ENCODE measurements around the gene CA7.
"Not testable (repeated sequence)": the region's sequence is repeated elsewhere in the genome, so short reads cannot be mapped to it uniquely, and the experiment has no call there.

CA7 gene

DNA sequence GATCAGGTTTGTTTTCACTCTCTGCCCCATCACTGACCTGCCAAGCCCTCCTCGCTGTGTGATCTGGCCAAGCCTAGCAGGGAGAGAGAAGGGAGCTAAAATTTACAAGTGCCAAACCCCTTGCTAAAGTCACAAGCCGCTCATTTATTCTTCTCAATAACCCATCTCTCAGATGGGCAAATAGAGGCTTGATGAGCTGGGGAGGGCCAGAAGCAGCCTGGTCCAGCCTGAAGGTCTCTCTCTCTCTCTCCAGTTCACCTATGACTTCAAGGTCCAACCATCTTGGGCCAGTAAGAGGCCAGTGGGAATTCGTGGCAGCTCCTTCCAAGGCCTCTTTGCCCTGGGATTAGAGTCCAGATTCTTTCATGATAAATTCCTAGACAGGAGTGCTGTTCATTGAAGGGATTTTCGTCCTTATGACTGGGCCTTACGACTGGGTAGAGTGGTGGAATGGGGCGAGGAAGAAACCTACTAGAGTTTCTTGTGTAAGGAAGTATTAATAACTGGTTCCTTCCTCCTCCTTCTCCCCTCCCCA, 3.4 kb downstream of the CA7 start:
- DNase-seq, result no peak

DNA sequence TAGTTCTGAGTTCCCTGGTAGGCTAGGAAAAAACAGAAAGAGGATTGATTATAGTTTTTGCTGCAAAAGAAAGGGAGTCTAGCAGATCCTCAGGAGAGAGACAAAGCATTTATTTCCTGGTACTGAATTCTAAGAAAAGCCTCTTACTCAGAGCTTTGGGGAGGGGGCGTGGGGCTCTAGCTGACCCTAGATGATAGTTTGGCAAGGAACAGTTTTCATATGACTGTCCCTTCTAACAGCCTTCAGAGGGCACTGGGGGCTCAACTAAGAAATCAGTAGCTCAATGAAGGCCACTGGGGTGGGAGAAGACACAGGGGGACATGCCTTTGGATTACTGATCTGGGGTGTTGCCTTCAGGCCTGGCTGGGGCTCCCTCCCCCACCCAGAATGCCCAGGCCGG, 4.0 kb downstream of the CA7 start:
- no peak for DNase-seq

DNA sequence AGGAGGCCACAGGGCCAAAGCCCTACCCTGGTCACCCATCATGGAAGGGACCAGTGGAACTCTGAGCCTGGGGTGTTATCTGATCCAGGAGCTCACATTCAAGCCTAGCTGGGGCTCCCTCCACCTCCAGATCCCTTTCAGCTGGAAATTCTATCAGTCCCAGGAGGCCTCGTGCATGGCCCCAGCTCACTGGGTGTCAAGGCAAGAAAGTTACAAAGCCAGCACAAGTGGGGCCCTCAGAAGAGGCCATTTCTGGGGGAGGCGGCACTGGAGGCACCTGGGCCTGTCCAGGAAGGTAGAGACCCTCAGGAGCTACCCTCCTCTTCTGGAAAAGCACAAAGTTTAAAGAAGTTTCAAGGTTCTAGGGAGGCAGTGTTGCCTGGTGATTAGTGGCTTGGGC, 4.8 kb downstream of the CA7 start:
- no peak for DNase-seq

DNA sequence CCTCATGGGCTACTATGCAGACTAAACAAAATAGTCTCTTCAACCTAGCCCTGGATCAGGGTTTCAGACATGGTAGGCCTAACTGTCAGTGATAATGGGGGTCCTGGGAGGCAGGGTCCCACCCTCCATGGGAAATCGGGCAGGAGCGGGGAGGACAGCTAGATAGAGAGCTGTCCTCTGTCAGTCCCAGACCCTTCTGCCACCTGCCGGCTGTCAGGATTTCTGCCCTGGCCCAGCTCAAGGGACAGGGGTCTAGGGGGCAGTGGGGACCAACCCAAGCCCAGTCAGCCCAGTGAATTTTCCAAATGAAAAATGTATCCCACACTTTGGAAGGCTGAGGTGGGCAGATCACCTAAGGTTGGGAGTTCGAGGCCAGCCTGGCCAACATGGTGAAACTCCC, 5.3 kb downstream of the CA7 start:
- no peak for DNase-seq

DNA sequence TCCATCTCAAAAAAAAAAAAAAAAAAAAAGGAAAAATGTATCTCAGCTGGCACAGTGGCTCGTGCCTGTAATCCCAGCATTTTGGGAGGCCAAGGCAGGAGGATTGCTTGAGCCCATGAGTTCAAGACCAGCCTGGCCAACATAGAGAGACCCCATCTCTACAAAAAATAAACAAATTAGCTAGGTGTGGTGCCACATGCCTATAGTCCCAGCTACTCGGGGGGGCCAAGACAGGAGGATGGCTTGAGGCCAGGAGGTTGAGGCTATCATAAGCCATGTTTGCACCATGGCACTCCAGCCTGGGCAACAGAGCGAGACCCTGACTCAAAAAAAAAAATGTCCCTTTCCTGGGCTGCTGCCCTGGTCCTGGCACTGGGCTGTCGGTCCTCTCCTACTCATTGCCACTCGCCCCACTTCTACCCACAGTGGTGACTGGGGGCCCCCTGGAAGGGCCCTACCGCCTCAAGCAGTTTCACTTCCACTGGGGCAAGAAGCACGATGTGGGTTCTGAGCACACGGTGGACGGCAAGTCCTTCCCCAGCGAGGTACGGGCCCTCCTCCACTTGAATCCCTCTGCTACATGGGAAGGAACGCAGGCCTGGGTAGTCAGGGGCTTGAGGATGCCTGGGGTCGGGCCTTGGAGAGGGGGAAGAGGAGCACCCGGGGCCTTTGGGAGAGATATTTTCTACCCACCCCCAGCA, 6.1 kb downstream of the CA7 start:
- DNase-seq, result no peak

DNA sequence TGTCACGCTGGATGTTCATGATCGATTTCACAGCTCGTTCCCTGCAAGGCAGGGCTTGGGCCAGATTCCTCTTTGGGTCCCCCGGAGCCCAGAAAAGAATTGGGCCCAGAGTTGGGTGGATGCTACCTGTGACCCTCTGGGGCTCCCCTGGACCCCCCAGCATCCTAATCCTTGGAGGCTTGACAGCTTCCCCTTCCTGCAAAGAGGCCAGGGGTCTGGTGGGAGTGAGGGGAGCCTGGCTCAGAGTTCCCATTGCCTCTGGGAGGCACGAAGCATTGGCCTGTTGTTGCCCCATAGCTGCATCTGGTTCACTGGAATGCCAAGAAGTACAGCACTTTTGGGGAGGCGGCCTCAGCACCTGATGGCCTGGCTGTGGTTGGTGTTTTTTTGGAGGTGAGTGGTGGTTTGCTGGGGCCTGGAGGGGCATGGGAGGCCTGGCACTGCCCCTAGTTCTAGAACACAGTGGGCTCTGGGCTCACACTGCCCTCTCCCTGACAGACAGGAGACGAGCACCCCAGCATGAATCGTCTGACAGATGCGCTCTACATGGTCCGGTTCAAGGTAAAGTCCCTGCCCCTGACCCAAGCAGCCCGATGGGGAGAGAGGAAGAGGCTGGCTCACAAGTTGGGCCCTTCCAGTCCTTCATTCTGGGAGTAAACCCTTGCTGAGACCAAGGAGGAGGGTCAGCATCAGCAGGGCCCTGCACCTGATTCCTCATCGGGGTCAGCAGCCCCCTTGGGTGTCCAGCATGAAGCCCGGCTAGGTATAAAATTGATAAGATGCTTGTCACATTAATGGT, 7.2 kb downstream of the CA7 start:
- DNase-seq, result no peak

DNA sequence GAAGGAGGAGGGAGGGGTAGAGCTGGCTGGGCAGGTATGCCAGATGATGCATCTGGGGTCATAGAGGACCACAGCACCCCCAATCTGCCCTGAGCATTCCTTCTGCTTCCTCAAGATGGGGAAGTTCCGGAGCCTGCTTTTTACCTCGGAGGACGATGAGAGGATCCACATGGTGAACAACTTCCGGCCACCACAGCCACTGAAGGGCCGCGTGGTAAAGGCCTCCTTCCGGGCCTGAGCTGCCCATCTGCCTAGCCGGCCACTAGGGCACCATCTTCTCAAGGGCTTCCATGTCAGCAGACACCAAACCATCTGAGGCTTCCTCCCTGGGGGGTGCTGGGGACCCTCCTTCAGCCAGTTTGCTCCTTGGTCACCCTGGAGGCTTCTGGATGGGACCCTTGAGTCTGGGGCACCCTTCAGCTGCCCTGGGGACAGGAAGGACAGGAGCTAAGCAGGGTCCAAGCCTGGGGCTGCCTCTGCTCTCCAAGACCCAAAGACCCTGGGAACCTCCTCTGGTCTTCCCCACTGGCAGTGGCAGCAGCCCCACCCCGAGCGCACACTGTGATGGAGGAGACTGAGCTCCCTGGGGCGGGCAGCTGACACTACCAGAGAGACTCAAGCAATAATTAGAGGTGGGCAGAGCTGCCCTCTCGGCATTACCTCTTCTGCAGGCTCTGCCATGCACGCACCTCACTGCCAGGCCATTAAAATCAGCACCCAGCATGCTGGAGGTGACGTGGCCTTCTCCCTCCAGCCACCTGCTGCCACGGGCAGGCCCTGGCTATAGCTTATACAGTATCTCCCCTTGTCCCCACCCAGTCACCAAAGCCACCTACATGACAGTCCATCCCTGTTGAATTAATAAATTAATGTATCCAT, 9.3 kb downstream of the CA7 start:
- no peak for DNase-seq

DNA sequence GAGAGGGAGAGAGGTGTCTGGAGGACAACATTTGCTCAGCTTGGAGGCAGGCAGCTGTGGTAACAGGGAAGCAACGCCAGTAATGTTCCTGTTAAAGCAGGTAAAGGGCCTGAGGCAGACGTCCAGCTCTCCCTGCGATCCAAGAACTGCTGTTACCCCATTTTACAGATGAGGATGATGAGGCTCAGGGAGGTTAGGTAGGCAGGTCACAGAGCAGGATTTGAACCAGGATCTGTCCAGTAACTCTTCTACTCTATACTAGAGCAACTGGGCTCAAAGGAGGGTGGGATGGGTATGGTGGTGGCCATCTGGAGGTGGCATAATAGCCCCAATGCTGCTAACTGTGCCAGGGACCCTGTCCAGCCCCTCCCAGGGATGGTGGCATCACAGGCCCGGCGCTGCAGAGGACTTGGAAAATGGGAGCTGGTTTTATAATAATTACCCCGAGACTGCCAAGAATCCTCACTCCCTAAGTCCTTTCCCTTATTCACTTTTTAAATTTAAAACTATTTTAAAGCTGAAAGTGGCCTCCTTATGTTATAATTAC, 12.0 kb downstream of the CA7 start:
- DNase-seq, result no peak

DNA sequence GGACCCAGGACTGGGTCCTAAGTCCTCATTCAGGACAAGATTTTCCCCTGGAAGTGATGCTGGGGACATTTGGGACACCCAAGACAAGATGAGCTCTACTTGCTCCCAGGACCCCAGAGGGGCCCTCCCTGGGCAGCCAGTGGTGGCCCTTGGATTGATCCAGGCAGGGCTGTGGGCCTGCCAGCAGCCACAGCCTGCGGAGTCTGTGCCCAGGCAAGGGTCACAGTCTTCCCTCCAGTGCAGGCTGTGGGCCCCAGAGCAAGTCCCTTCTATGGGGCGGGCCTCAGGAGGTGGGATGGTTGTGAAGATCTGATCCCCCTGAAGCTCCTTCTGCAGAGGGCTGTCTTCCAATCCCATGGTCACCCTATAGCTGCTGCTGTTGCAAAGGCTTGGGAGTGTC, 12.6 kb downstream of the CA7 start:
- no peak for DNase-seq

DNA sequence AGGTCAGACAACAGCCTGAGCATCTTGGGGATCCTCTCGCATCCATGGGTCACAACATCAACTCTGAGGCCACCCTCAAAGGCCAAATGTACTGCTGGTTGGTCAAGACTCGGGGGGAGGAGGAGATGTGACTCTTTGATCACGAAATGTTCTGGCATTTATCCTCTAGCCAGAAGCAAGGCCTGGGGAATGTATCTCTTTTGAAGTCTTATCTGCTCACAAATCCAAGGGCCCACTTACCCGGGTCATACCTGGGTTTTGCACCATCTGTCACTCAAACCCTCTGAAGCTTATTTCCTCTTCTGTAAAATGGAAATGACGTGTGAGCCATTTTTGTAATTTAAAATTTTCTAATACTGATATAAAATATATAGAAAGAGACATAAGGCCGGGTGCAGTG, 13.2 kb downstream of the CA7 start:
- no peak for DNase-seq

DNA sequence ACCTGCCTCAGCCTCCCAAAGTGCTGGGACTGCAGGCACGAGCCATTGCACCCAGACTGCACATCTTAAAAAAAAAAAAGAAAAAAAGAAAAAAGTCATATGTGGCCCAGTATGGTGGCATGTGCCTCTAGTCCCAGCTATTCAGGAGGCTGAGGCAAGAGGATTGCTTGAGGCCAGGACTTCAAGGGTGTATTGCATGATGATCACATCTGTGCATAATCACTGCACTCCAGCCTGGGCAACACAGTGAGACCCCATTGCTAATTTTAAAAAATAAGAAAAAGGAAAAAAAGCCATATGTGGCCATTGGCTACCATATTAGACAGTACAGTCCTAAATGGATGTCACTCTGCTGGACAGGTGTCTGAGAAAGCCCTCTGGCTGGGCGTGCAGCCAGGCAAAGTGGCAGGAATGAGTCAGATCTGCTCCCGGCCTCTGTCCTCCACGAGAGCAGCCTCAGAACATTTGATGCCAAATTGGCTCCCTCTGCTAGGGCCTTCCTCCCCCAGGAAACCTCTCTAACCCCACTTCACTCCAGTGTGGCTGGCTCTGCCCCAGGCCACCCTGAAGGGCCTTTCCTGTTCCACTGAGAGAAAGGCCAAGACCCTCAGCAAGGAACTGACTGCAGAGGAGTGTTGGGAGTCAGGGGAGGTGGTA, 14.7 kb downstream of the CA7 start:
- DNase-seq, result no peak

DNA sequence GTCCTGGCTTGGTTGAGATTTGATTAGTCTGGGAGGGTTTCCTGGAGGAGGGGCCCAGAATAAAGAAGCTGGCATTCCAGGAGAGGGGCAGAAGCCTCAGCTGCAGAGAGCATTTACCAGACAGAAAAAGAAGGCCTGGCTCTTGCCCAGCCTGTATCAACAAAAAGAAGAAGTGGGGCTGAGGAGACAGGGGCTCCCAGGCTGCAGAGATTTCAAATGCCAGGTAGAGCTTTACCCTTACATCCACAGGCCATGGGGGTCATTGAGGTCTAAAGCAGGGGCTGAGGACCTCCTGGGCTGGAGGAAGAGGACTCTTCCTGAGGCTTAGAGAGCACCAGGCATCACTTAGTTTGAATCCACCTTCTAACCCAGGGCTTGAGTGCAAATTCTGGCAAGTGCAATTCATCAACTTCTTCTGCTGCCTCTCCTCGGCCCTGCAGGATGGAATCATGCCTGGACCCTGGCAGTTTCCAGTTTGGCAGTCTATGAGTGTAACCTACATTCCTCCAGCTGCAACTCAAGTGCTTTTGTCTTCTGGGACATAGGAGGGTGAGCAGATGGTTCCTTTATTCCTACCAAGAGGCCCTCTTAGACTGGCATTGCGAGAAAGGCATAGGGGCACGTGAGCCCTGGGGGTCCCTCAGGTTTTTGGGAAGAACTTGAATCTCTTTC, 15.3 kb downstream of the CA7 start:
- DNase-seq, result no peak

DNA sequence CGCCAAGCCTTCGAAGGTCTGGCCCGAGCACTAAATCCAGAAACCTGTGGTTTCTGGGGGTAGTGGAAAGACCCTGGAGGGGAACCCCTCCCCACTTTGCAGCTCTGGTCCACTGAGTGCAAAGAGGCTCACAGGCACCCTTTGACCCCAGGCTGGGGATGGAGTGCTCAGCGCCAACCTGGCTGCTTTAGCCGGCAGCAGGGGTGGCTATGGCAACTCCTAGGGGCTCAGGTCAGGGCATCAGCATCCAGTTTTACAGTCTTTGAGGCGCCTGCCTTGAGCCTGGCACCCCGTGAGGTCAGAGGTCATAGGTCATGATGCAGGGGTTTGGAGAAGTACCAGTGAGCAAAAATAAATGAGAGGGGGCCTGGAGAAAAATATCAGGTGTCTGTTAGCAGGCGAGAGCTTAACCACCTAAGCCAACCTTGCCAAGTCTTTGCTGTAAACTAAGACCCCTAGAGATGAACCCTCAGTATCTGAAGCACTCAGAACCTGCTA, 17.9 kb downstream of the CA7 start:
- no peak for DNase-seq

DNA sequence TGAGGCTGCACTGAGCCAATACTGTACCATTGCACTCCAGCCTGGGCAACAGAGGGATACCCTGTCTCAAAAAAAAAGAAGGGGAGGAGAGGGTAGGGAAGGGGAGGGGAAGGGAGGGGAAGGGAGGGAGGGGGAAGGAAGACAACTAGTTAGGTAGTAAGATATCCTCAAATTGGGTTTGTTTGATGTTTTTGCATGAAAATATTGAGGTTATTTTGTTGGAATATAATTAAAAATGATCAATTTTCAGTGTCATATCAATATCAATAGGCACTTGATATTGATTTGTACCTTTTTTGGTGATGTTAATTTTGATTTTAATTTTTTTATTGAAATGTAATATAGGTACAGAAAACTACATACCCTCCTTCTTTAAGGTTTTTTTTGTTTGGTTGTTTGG, 19.5 kb downstream of the CA7 start:
- no peak for DNase-seq

DNA sequence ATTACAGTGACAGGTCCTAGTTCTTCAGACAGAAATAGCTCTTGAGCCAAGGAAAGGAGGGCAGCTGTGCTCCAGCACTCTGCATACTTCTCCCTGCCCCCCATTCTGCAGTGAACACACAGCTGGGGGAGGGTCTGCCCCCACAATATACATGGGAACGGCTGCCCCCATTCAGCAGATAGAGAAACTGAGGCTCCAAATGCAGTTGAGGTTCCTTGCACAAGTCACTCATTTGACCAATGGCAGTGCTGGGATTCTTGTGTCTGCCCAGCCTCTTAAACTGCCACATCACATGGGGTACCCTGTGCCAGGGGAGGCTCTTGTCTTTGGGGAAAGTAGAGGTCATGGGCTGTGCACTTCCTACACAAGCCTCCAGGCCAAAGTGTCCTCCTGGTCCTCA, 25.2 kb downstream of the CA7 start:
- DNase-seq, result no peak

DNA sequence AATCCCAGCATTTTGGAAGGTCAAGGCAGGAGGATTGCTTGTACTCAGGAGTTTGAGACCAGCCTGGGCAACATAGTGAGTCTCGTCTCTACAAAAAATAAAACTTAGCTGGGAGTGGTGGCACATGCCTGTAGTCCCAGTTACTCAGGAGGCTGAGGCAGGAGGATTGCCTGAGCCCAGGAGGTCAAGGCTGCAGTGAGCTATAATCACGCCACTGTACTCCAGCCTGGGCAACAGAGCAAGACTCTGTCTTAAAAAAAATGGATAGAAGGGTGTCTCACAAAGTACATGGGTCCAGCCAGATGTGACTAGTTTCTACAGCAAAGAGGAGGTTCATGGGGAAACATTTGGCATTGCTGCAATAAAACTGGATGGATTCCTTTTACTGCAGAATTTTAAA, 27.1 kb downstream of the CA7 start:
- DNase-seq, result not testable (repeated sequence)

DNA sequence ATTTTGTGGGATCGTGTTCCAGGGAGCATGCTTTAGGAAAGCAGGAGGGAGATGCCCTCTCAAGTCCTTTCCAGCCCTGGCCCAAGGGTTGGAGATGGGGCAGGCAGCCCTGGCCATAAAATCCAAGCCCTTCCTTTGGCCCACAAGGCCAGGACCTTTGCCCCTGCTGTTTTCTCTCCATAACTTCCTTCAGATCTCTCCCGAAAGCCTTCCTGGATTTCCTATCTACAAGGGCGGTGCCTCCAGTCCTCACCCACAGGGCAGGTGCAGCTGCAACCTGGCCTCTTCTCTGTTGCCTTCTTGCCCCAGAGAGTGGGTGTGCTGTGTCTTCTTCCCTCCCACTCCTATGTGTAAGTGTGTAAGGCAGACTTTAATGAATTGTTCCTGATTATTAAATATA, 27.6 kb downstream of the CA7 start:
- no peak for DNase-seq

DNA sequence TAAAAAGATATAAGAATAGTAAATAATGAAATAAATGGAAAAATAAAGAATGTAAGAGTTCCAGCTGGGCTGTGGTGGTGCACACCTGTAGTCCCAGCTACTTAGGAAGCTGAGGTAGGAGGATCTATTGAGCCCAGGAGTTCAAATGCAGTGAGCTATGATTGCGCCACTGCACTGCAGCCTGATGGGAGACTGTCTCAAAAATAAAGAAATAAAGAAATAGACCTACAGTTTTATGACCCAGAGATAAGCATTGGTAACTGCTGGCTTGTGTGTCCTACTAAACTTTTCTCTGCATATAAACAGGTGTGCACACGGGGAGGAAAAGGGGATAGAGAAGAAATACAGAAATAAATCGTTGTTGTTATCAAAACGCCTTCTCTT, 28.3 kb downstream of the CA7 start:
- no peak for DNase-seq

DNA sequence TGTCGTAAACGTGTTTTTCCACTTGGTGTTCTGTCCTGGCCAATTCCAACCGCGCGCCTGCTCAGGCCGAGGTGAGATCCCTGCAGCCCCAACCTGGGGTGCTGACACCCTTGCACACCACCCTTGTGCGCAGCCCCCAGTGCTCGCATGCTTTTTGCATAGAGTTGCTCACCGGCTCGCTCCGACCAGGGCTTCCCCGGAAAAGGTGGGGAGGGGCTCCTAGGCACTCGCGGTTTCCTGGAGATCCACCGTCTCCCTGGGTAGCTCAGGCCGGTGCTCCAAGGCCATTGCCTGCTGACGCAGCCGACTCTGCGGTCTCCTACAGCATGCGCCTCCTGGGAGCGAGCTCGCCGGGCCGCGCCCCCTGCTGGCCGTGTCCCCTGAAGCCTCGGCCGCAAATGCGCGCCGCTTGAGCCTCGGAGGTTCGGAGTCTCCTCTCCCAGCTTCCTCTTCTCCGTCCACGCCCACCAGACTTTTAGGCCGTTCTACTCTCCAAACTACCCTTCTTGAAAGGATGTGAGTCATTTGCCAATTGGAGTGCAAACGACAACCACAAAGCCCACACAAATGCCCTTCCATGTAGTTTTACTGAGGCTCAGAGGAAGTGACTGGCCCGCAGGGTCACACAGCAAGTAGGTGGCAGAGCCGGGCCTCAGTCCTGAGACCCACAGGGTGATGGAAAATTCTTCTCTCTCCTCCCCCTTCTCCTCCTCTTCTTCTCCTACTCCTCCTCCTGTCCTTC, 28.9 kb downstream of the CA7 start:
- DNase-seq, result peak; percentile 65

DNA sequence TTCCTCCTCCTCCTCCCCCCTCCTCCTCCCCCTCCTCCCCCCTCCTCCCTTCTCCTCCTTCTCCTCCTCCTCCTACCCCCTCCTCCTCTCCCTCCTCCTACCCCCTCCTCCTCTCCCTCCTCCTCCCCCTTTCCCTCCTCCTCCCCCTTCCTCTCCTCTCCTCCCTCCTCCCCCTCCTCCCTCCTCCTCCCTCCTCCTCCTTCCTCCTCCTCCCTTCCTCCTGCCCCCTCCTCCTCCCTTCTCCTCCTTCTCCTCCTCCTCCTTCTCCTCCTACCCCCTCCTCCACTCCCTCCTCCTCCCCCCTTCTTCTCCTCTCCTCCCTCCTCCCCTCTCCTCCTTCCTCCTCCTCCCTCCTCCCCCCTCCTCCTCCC, 29.5 kb downstream of the CA7 start:
- DNase-seq, result no peak

DNA sequence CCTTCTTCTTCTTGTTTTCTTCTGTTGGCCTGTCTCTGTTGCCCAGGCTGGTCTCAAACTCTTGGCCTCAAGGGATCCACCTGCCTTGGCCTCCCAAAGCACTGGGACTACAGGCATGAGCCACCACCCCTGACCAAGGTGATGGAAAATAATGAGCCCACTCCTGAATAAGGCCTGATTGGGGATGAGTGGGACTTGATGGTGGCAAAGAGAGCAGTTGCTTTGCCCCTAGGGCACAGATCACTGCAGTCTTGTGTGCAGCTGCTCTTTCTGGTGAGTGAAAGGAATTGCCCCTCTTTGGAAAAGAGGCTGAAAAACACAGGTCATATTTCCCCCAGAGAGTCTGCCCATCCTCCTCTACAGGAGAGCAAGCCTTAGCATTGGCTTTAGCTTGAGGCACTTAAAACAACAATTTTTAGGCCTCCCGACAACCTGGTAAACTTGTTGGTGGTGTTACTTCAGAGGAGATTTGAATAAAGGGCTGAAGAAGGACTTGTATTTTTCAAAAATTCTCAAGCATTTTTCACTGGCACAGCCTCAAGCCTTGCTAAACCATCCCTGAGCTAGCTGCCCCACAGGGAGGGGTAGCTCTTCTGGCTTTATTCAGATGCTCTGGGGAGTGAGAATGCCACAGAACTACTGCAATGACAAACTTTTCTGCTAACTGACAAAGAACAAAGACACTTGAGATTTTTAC, 30.0 kb downstream of the CA7 start:
- DNase-seq, result no peak

Measured in NCI-H1436 treated with DMSO at 0.1 percent for 48 hours (cell line).